H9 (cell line): Measurements from ENCODE around the gene SYNJ1. TPM values are rescaled to one million over a fixed set of nuclear protein-coding genes. Genes with fewer than 3 reads are reported as not detected.

Experiments used
- DNase-seq: peaks from one replicate; pipeline ENCODE4 v3.0.0-alpha.2; 2017
- H2AFZ ChIP-seq: one replicate; pipeline ENCODE4 v1.6.1; 2013; ENCODE audit warnings: mild to moderate bottlenecking, low read length, control low read depth, moderate library complexity
- H2AK5ac ChIP-seq: 2 replicates; pipeline ENCODE4 v1.6.1; 2013; ENCODE audit warnings: low read length, control low read depth, mixed read lengths; ENCODE audit not compliant: insufficient read length
- H2BK120ac ChIP-seq: one replicate; pipeline ENCODE4 v1.6.1; 2013; ENCODE audit warnings: low read depth, mild to moderate bottlenecking, low read length, control low read depth, inconsistent platforms; ENCODE audit not compliant: poor library complexity, severe bottlenecking
- H2BK12ac ChIP-seq: 2 replicates; pipeline ENCODE4 v1.6.1; 2013; ENCODE audit warnings: low read length, control low read depth, mixed read lengths, low read depth; ENCODE audit not compliant: insufficient read length
- H2BK15ac ChIP-seq: 2 replicates; pipeline ENCODE4 v1.6.1; 2013; ENCODE audit warnings: low read depth, low read length, control low read depth
- H2BK20ac ChIP-seq: one replicate; pipeline ENCODE4 v1.6.1; 2013; ENCODE audit warnings: low read depth, mild to moderate bottlenecking, low read length, control low read depth, inconsistent platforms; ENCODE audit not compliant: poor library complexity, severe bottlenecking
- H2BK5ac ChIP-seq: 2 replicates; pipeline ENCODE4 v1.6.1; 2013; ENCODE audit warnings: low read length, control low read depth, mixed read lengths; ENCODE audit not compliant: insufficient read length
- H3K14ac ChIP-seq: 2 replicates; pipeline ENCODE4 v1.6.1; 2013; ENCODE audit warnings: low read length, control low read depth; ENCODE audit not compliant: insufficient read depth
- H3K18ac ChIP-seq: 2 replicates; pipeline ENCODE4 v1.6.1; 2013; ENCODE audit warnings: low read depth, mild to moderate bottlenecking, mixed read lengths, low read length, control low read depth; ENCODE audit not compliant: insufficient read length
- H3K23ac ChIP-seq: 2 replicates; pipeline ENCODE4 v1.6.1; 2013; ENCODE audit warnings: low read length, control low read depth, mixed read lengths, low read depth; ENCODE audit not compliant: insufficient read length
- H3K23me2 ChIP-seq: 2 replicates; pipeline ENCODE4 v1.6.1; 2013; ENCODE audit warnings: low read depth, mild to moderate bottlenecking, mixed read lengths, low read length, control low read depth; ENCODE audit not compliant: insufficient read length, poor library complexity, severe bottlenecking
- H3K27ac ChIP-seq: 2 replicates; pipeline ENCODE4 v1.5.1; 2013; ENCODE audit warnings: low read length, control low read depth, mixed read lengths, low read depth; ENCODE audit not compliant: insufficient read length
- H3K27me3 ChIP-seq: 2 replicates; pipeline ENCODE4 v1.6.1; 2013; ENCODE audit warnings: low read length, control low read depth, inconsistent platforms; ENCODE audit not compliant: insufficient read depth
- H3K4ac ChIP-seq: 2 replicates; pipeline ENCODE4 v1.6.1; 2013; ENCODE audit warnings: low read depth, mild to moderate bottlenecking, control low read depth, inconsistent platforms, low read length, moderate library complexity
- H3K4me1 ChIP-seq: 2 replicates; pipeline ENCODE4 v1.6.1; 2013; ENCODE audit warnings: low read length, control low read depth, inconsistent platforms; ENCODE audit not compliant: insufficient read depth
- H3K4me2 ChIP-seq: 2 replicates; pipeline ENCODE4 v1.6.1; 2013; ENCODE audit warnings: low read length, control low read depth, mixed read lengths; ENCODE audit not compliant: insufficient read length, insufficient read depth
- H3K56ac ChIP-seq: 2 replicates; pipeline ENCODE4 v1.6.1; 2013; ENCODE audit warnings: low read depth, mild to moderate bottlenecking, mixed read lengths, low read length, control low read depth; ENCODE audit not compliant: insufficient read length
- H3K79me1 ChIP-seq: 2 replicates; pipeline ENCODE4 v1.6.1; 2013; ENCODE audit warnings: low read depth, mild to moderate bottlenecking, moderate library complexity, low read length, control low read depth, inconsistent platforms; ENCODE audit not compliant: insufficient read depth, poor library complexity, severe bottlenecking
- H3K79me2 ChIP-seq: 2 replicates; pipeline ENCODE4 v1.6.1; 2013; ENCODE audit warnings: low read length, control low read depth, inconsistent platforms; ENCODE audit not compliant: insufficient read depth
- H3K9ac ChIP-seq: 2 replicates; pipeline ENCODE4 v1.6.1; 2013; ENCODE audit warnings: low read length, control low read depth, mixed read lengths; ENCODE audit not compliant: insufficient read length; ENCODE audit errors: extremely low read depth
- H3K9me3 ChIP-seq: one replicate; pipeline ENCODE4 v1.6.1; 2013; ENCODE audit warnings: low read depth, low read length, inconsistent platforms; ENCODE audit not compliant: control insufficient read depth
- H3T11ph ChIP-seq: one replicate; pipeline ENCODE4 v1.6.1; 2013; ENCODE audit warnings: mild to moderate bottlenecking, low read length, control low read depth, inconsistent platforms
- H4K20me1 ChIP-seq: one replicate; pipeline ENCODE4 v1.6.1; 2013; ENCODE audit not compliant: control insufficient read depth, insufficient read length, insufficient read depth
- H4K5ac ChIP-seq: 2 replicates; pipeline ENCODE4 v1.6.1; 2013; ENCODE audit warnings: low read depth, mild to moderate bottlenecking, mixed read lengths, low read length, control low read depth; ENCODE audit not compliant: insufficient read length
- H4K8ac ChIP-seq: replicated peaks from 2 replicates; pipeline ENCODE4 v1.6.1; 2013; ENCODE audit warnings: low read length, control low read depth, mixed read lengths, low read depth; ENCODE audit not compliant: insufficient read length
- H4K91ac ChIP-seq: 2 replicates; pipeline ENCODE4 v1.6.1; 2013; ENCODE audit warnings: low read depth, mild to moderate bottlenecking, moderate library complexity, mixed read lengths, low read length, control low read depth; ENCODE audit not compliant: insufficient read length
- H3K27ac Mint-ChIP-seq, 3 experiments: 2 replicates in 2 of 3; 3 replicates in 1 of 3; pipeline ENCODE4 v1.8.0; 2020 to 2021; ENCODE audit warnings: mixed read lengths in 3 of 3, mild to moderate bottlenecking in 1 of 3, moderate library complexity in 1 of 3
- H3K27me3 Mint-ChIP-seq: 2 replicates; pipeline ENCODE4 v1.8.0; 2021; ENCODE audit warnings: low read depth, mild to moderate bottlenecking, moderate library complexity, mixed read lengths
- H3K36me3 Mint-ChIP-seq, 3 experiments: 2 replicates in 2 of 3; 3 replicates in 1 of 3; pipeline ENCODE4 v1.8.0; 2020 to 2021; ENCODE audit warnings: low read depth in 3 of 3, mixed read lengths in 3 of 3; ENCODE audit not compliant: insufficient read depth in 1 of 3
- H3K4me1 Mint-ChIP-seq, 2 experiments: 2 replicates each; pipeline ENCODE4 v1.8.0; 2020; ENCODE audit warnings: mixed read lengths in 2 of 2
- H3K4me3 Mint-ChIP-seq, 2 experiments: 2 replicates in 1 of 2; 3 replicates in 1 of 2; pipeline ENCODE4 v1.8.0; 2020 to 2021; ENCODE audit warnings: mild to moderate bottlenecking in 2 of 2, mixed read lengths in 2 of 2, moderate library complexity in 1 of 2
- H3K9me3 Mint-ChIP-seq, 2 experiments: 2 replicates in 1 of 2; 3 replicates in 1 of 2; pipeline ENCODE4 v1.8.0; 2020; ENCODE audit warnings: mild to moderate bottlenecking in 2 of 2, mixed read lengths in 2 of 2, moderate library complexity in 1 of 2
- WGBS: extraction: QIAGEN DNeasy Blood & Tissue Kit; methylation state at CpG from one replicate; pipeline ENCODE4 v1.1.7; 2013; ENCODE audit warnings: missing lambda C conversion rate, low lambda C conversion rate, mixed read lengths; ENCODE audit not compliant: insufficient read length; ENCODE audit errors: extremely low coverage; 5-methylcytosine and 5-hydroxymethylcytosine counted together
- total RNA-seq: library from RNA; stranded (reverse); gene quantifications from 2 replicates; pipeline ENCODE4 v1.2.1, GENCODE V29; 2021
- TF ChIP-seq, protein P1 (sequence below): fragments of 200-600 bp; sonication (generic); conservative IDR thresholded peaks from 3 replicates; pipeline ENCODE4 v1.8.0; 2021; ENCODE audit warnings: antibody characterized with exemption, mild to moderate bottlenecking

Gene SYNJ1
- total RNA-seq, 1 experiment from 2014 or later, result 7.1 TPM

DNA sequence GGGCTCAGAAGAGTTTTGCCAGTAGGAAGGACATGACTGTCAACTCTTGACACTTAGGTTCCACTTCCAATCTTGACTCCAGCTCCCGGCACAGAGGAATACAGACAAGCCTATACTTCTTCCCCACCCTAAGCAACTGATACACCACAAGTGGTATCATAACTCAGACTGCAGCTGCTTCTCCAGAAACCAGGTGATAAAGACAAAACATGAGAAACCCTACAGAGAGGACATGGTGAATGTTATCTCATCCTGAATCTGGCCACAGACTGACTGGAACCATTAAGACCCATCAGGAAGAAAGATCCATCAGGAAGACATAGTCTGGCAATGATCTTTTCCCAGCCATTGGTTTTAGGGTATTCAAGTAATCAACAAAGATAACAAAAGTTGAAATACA lies 30.0 kb upstream of the SYNJ1 start:
- Histone ChIP-seq H3K79me1 (peaks cover 3% of the 10 kb centered on the region), H3K4me1 (no peaks in the 10 kb centered on the region), H3K9me3 (no peaks in the 10 kb centered on the region), H3K27me3 (no peaks in the 10 kb centered on the region), H2BK120ac (no peak overlapping the region), H2BK12ac (no peak overlapping the region), H3K9ac (no peak overlapping the region), H4K5ac (no peak overlapping the region), H2BK5ac (no peak overlapping the region), H2BK15ac (no peak overlapping the region), H4K8ac (no peak overlapping the region), H3K14ac (no peak overlapping the region), H4K91ac (no peak overlapping the region), H4K20me1 (no peaks in the 10 kb centered on the region), H2BK20ac (no peak overlapping the region), H3K23me2 (no peaks in the 10 kb centered on the region), H3K23ac (no peak overlapping the region), H3K27ac (no peak overlapping the region), H2AFZ (no peak overlapping the region), H3K4me2 (no peak overlapping the region), H2AK5ac (no peak overlapping the region), H3K18ac (no peak overlapping the region), H3K56ac (no peak overlapping the region), H3K4ac (no peak overlapping the region), H3K79me2 (no peaks in the 10 kb centered on the region), H3T11ph (no peak overlapping the region)
- TF ChIP-seq, protein P1, sequence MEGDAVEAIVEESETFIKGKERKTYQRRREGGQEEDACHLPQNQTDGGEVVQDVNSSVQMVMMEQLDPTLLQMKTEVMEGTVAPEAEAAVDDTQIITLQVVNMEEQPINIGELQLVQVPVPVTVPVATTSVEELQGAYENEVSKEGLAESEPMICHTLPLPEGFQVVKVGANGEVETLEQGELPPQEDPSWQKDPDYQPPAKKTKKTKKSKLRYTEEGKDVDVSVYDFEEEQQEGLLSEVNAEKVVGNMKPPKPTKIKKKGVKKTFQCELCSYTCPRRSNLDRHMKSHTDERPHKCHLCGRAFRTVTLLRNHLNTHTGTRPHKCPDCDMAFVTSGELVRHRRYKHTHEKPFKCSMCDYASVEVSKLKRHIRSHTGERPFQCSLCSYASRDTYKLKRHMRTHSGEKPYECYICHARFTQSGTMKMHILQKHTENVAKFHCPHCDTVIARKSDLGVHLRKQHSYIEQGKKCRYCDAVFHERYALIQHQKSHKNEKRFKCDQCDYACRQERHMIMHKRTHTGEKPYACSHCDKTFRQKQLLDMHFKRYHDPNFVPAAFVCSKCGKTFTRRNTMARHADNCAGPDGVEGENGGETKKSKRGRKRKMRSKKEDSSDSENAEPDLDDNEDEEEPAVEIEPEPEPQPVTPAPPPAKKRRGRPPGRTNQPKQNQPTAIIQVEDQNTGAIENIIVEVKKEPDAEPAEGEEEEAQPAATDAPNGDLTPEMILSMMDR, result no peak
- no peak for DNase-seq
- no CpG with 5 or more reads among the region's 1 CpG for WGBS
- H3K4me3 Mint-ChIP-seq, result no peak overlapping the region
- H3K36me3 Mint-ChIP-seq, result peaks cover 38 to 83% (median 72%) of the 10 kb centered on the region in 3 experiments; a peak in 6 of 7 replicates
- peaks cover 21 to 33% of the 10 kb centered on the region in 2 experiments for H3K4me1 Mint-ChIP-seq
- H3K27me3 Mint-ChIP-seq, result no peaks in the 10 kb centered on the region
- no peak overlapping the region for H3K27ac Mint-ChIP-seq
- H3K9me3 Mint-ChIP-seq, result no peaks in the 10 kb centered on the region
